ENCODE data around the gene MACROD2. TPM values are rescaled to one million over a fixed set of nuclear protein-coding genes. Genes with fewer than 3 reads are reported as not detected.

The MACROD2 gene
- total RNA-seq, 1 donor from 2014 or later, result 0.23 TPM

GRCh38 chr20:14418376-14418775 lies 423.1 kb downstream of the MACROD2 start:
- TF ChIP-seq CTCF (conservative IDR thresholded peaks at IDR 0.05; ENCODE audit: low read depth, low read length), result no peak
- no peak for DNase-seq (ENCODE audit: low read depth)
- H3K4me3 ChIP-seq (ENCODE audit: low read depth, low read length), result no peak overlapping the region

- no peak for DNase-seq (ENCODE audit: low read depth)
- H3K4me3 ChIP-seq (ENCODE audit: low read depth, low read length), result no peak overlapping the region
- no peak for TF ChIP-seq CTCF (conservative IDR thresholded peaks at IDR 0.05; ENCODE audit: low read depth, low read length)
Measured at GRCh38 chr20:14422892-14423291, 427.6 kb downstream of the MACROD2 start.

- no peak for DNase-seq (ENCODE audit: low read depth)
- no peak for TF ChIP-seq CTCF (conservative IDR thresholded peaks at IDR 0.05; ENCODE audit: low read depth, low read length)
- H3K4me3 ChIP-seq (ENCODE audit: low read depth, low read length), result no peak overlapping the region
Measured at GRCh38 chr20:14431568-14431967, 436.3 kb downstream of the MACROD2 start.

GRCh38 chr20:14432085-14432484 lies 436.8 kb downstream of the MACROD2 start:
- H3K4me3 ChIP-seq (ENCODE audit: low read depth, low read length), result no peak overlapping the region
- TF ChIP-seq CTCF (conservative IDR thresholded peaks at IDR 0.05; ENCODE audit: low read depth, low read length), result no peak
- DNase-seq (ENCODE audit: low read depth), result no peak

GRCh38 chr20:14432597-14432996 lies 437.3 kb downstream of the MACROD2 start:
- no peak overlapping the region for H3K4me3 ChIP-seq (ENCODE audit: low read depth, low read length)
- no peak for TF ChIP-seq CTCF (conservative IDR thresholded peaks at IDR 0.05; ENCODE audit: low read depth, low read length)
- no peak for DNase-seq (ENCODE audit: low read depth)

- TF ChIP-seq CTCF (conservative IDR thresholded peaks at IDR 0.05; ENCODE audit: low read depth, low read length), result no peak
- no peak for DNase-seq (ENCODE audit: low read depth)
- no peak overlapping the region for H3K4me3 ChIP-seq (ENCODE audit: low read depth, low read length)
Measured at GRCh38 chr20:14434384-14435136, 439.2 kb downstream of the MACROD2 start.

- H3K4me3 ChIP-seq (ENCODE audit: low read depth, low read length), result no peak overlapping the region
- TF ChIP-seq CTCF (conservative IDR thresholded peaks at IDR 0.05; ENCODE audit: low read depth, low read length), result no peak
- DNase-seq (ENCODE audit: low read depth), result no peak
Measured at GRCh38 chr20:14441201-14441600, 445.9 kb downstream of the MACROD2 start.

Data from epithelial cell of proximal tubule (primary cell).